HepG2 (cell line): ENCODE results near the gene SPTBN4. TPM values are rescaled to one million over a fixed set of nuclear protein-coding genes. Genes with fewer than 3 reads are reported as not detected.

Experiments
- DNMT3B ChIP-seq: conservative IDR thresholded peaks from 2 replicates; pipeline ENCODE4 v1.6.1; 2016; ENCODE audit warnings: missing biosample characterization, control low read depth
- ETV5 ChIP-seq: IDR thresholded peaks from 2 replicates; pipeline ENCODE4 v1.6.1; 2018; ENCODE audit warnings: missing biosample characterization, missing genetic modification reagents, inconsistent platforms, borderline replicate concordance
- FOXO4 ChIP-seq: sonication (generic); formaldehyde crosslinking; conservative IDR thresholded peaks from 2 replicates; pipeline ENCODE4 v1.8.1; 2023; ENCODE audit warnings: missing genetic modification reagents
- GPN1 ChIP-seq: sonication (generic); formaldehyde crosslinking; IDR thresholded peaks from 2 replicates; pipeline ENCODE4 v1.5.1; 2020; ENCODE audit warnings: missing genetic modification reagents, borderline replicate concordance
- HNF4A ChIP-seq: sonication (generic); formaldehyde crosslinking; IDR thresholded peaks from 2 replicates; pipeline ENCODE4 v1.4.0; 2020; ENCODE audit warnings: missing genetic modification reagents
- IRX3 ChIP-seq: sonication (generic); formaldehyde crosslinking; IDR thresholded peaks from 2 replicates; pipeline ENCODE4 v1.8.1; 2023; ENCODE audit warnings: mild to moderate bottlenecking, low read depth, missing genetic modification reagents, borderline replicate concordance
- KDM2A ChIP-seq: sonication (generic); formaldehyde crosslinking; IDR thresholded peaks from 2 replicates; pipeline ENCODE4 v1.4.0; 2020; ENCODE audit warnings: low read depth, missing genetic modification reagents, borderline replicate concordance
- MXD1 ChIP-seq: sonication (generic); formaldehyde crosslinking; IDR thresholded peaks from 2 replicates; pipeline ENCODE4 v1.4.0; 2020; ENCODE audit warnings: mild to moderate bottlenecking, missing genetic modification reagents
- MXD3 ChIP-seq: IDR thresholded peaks from 2 replicates; pipeline ENCODE4 v1.6.1; 2016; ENCODE audit warnings: mild to moderate bottlenecking, missing biosample characterization, missing genetic modification reagents
- NR0B2 ChIP-seq: sonication (generic); formaldehyde crosslinking; IDR thresholded peaks from 2 replicates; pipeline ENCODE4 v1.4.0; 2020; ENCODE audit warnings: mild to moderate bottlenecking, missing genetic modification reagents
- TFDP1 ChIP-seq: IDR thresholded peaks from 2 replicates; pipeline ENCODE4 v1.6.1; 2016; ENCODE audit warnings: missing compliant biosample characterization, missing genetic modification reagents, borderline replicate concordance
- XRCC5 ChIP-seq: fragments of 200-400 bp; formaldehyde crosslinking; optimal IDR thresholded peaks from 2 replicates; pipeline ENCODE3; 2017; ENCODE audit warnings: mild to moderate bottlenecking, low read length
- ZBTB33 ChIP-seq: sonication (generic); formaldehyde crosslinking; IDR thresholded peaks from 2 replicates; pipeline ENCODE4 v1.4.0; 2020; ENCODE audit warnings: missing genetic modification reagents
- ZBTB4 ChIP-seq: sonication (generic); formaldehyde crosslinking; IDR thresholded peaks from 2 replicates; pipeline ENCODE4 v1.4.0; 2020; ENCODE audit warnings: missing genetic modification reagents, mild to moderate bottlenecking, borderline replicate concordance
- ZNF224 ChIP-seq: sonication (generic); formaldehyde crosslinking; IDR thresholded peaks from 2 replicates; pipeline ENCODE4 v1.5.0; 2020; ENCODE audit warnings: mild to moderate bottlenecking, missing genetic modification reagents
- ZNF251 ChIP-seq: sonication (generic); formaldehyde crosslinking; IDR thresholded peaks from 2 replicates; pipeline ENCODE4 v1.9.0; 2021; ENCODE audit warnings: mild to moderate bottlenecking, missing genetic modification reagents
- ZNF430 ChIP-seq: sonication (generic); formaldehyde crosslinking; IDR thresholded peaks from 2 replicates; pipeline ENCODE4 v1.9.0; 2021; ENCODE audit warnings: mild to moderate bottlenecking, missing genetic modification reagents
- ZNF572 ChIP-seq: sonication (generic); formaldehyde crosslinking; IDR thresholded peaks from 2 replicates; pipeline ENCODE4 v1.5.1; 2020; ENCODE audit warnings: mild to moderate bottlenecking, missing genetic modification reagents
- polyA plus RNA-seq, 8 experiments: library from polyadenylated mRNA; depleted of rRNA in 3 of 8; stranded (reverse) in 7 of 8; unstranded in 1 of 8; fragments of >200 nt; fragmentation: Illumina TruSeq in 4 of 8; extraction: Trizol in 4 of 8; gene quantifications; 2 replicates each; pipeline versions ENCODE4 v1.2.1 to v1.2.3, GENCODE V29; 2011 to 2016; ENCODE audit warnings: low read depth in 4 of 8, missing spikeins in 1 of 8, mixed read lengths in 1 of 8; ENCODE audit not compliant: insufficient read depth in 1 of 8
- total RNA-seq, 5 experiments: library from RNA; depleted of rRNA; stranded (reverse); fragments of >200 nt; fragmentation: Illumina TruSeq; extraction: Trizol; gene quantifications; 2 replicates each; pipeline ENCODE4 v1.2.3, GENCODE V29; 2016; ENCODE audit warnings: low read depth in 1 of 5

Gene SPTBN4
- total and polyA plus RNA-seq, 2 of the 13 experiments (the other 11 are each of a cell fraction or from before 2014, with no cell fraction given) = 0.11 TPM

- TF ChIP-seq XRCC5 = no peak
- TF ChIP-seq MXD3 (CRISPR knock-in tag) = peak; percentile 83; the same call in 1 of the 2 replicates
- 0 out of 2 replicates have a peak, but pooled peaks have one; percentile 69 for TF ChIP-seq DNMT3B
- peak; percentile 71; the same call in 1 of the 2 replicates for TF ChIP-seq ZBTB33
- TF ChIP-seq KDM2A (CRISPR knock-in tag) = peak; percentile 64
- no peak for TF ChIP-seq ZBTB4 (CRISPR knock-in tag)
- TF ChIP-seq ZNF430 (CRISPR knock-in tag) = peak; percentile 59; the same call in 1 of the 2 replicates
- TF ChIP-seq HNF4A (CRISPR knock-in tag) = peak; percentile 27; the same call in 1 of the 2 replicates
- no peak for TF ChIP-seq ZNF224
- peak; percentile 92; the same call in 1 of the 2 replicates for TF ChIP-seq TFDP1 (CRISPR knock-in tag)
- TF ChIP-seq ETV5 (CRISPR knock-in tag) = no peak
- 0 out of 2 replicates have a peak, but pooled peaks have one; percentile 63 for TF ChIP-seq MXD1 (CRISPR knock-in tag)
- no peak for TF ChIP-seq ZNF572 (CRISPR knock-in tag)
- TF ChIP-seq NR0B2 (CRISPR knock-in tag) = peak; percentile 73; the same call in 1 of the 2 replicates
- 0 out of 2 replicates have a peak, but pooled peaks have one; percentile 56 for TF ChIP-seq IRX3 (CRISPR knock-in tag)
- 0 out of 2 replicates have a peak, but pooled peaks have one; percentile 30 for TF ChIP-seq FOXO4 (CRISPR knock-in tag)
- TF ChIP-seq GPN1 (CRISPR knock-in tag) = no peak
- TF ChIP-seq ZNF251 = no peak
Observed at GRCh38 chr19:40607311-40608239, 140.8 kb downstream of the SPTBN4 start (continued).
